AG04450 (cell line): Measurements from ENCODE around the gene ABHD6. TPM values are rescaled to one million over a fixed set of nuclear protein-coding genes. Genes with fewer than 3 reads are reported as not detected.
A peak's percentile ranks its signal among the peaks of the same experiment; 100 is the strongest.

Experiments
- CTCF ChIA-PET: fragments of 300-600, 350-600 bp; formaldehyde crosslinking; extraction: SDS; loops from one replicate; lab custom pipeline; 2022; ENCODE audit warnings: antibody characterized with exemption, inconsistent platforms; lab: Charles Lee
- POLR2A ChIA-PET: fragments of 350-600 bp; formaldehyde crosslinking; extraction: SDS; loops from one replicate; lab custom pipeline; 2021; ENCODE audit warnings: antibody characterized with exemption, inconsistent platforms; lab: Yijun Ruan, JAX
- DNase-seq: peaks from one replicate; pipeline ENCODE4 v3.0.0-alpha.2; 2011; ENCODE audit warnings: low read depth, low spot score
- H3K27ac ChIP-seq: one replicate; pipeline ENCODE4 v1.5.1; 2012; ENCODE audit warnings: low read depth, low read length, control low read depth
- H3K27me3 ChIP-seq: one replicate; pipeline ENCODE4 v1.6.0; 2012; ENCODE audit warnings: low read length; ENCODE audit not compliant: control insufficient read depth, insufficient read depth
- H3K4me3 ChIP-seq: 2 replicates; pipeline ENCODE4 v1.5.1; 2011; ENCODE audit warnings: mild to moderate bottlenecking, low read depth, low read length, control low read depth
- H3K9me3 ChIP-seq: 2 replicates; pipeline ENCODE4 v1.5.1; 2012; ENCODE audit warnings: low read length; ENCODE audit not compliant: control insufficient read depth, insufficient read depth
- polyA plus RNA-seq: library from polyadenylated mRNA; depleted of rRNA; stranded (reverse); fragments of >200 nt; gene quantifications from 2 replicates; pipeline ENCODE4 v1.2.3, GENCODE V29; 2011
- TF ChIP-seq, protein P1 (sequence below): IDR thresholded peaks from 2 replicates; pipeline ENCODE4 v1.5.1; 2011; ENCODE audit warnings: low read depth, low read length, control low read depth, inconsistent platforms

The ABHD6 gene
- polyA plus RNA-seq, 1 experiment: 8.4 TPM

DNA sequence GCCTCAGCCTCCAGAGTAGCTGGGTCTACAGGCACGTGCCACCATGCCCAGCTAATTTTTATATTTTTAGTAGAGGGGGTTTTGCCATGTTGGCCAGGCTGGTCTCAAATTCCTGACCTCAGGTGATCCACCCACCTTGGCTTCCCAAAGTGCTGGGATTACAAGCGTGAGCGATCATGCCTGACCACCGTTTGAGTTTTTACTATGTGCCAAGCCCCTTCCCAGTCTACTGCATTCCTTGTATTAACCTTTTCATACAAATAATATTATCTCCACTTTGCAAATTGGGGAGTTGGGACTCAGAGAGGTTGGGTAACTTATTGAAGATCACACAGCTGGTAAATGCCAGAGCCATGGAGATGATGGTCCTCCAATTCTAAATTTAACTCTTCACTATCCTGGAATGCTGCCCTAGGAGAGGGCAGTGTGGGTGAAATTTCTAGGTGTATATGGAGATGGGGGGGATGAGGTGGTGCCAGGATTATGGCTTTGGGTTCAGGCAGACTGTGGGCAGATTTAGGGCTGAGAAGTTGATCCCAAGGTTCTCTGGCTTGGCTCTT, 94.1 kb downstream of the ABHD6 start:
- CTCF ChIA-PET: no interaction called here
- DNase-seq: no peak
- H3K27ac ChIP-seq: no peak overlapping the region
- TF ChIP-seq, protein P1, sequence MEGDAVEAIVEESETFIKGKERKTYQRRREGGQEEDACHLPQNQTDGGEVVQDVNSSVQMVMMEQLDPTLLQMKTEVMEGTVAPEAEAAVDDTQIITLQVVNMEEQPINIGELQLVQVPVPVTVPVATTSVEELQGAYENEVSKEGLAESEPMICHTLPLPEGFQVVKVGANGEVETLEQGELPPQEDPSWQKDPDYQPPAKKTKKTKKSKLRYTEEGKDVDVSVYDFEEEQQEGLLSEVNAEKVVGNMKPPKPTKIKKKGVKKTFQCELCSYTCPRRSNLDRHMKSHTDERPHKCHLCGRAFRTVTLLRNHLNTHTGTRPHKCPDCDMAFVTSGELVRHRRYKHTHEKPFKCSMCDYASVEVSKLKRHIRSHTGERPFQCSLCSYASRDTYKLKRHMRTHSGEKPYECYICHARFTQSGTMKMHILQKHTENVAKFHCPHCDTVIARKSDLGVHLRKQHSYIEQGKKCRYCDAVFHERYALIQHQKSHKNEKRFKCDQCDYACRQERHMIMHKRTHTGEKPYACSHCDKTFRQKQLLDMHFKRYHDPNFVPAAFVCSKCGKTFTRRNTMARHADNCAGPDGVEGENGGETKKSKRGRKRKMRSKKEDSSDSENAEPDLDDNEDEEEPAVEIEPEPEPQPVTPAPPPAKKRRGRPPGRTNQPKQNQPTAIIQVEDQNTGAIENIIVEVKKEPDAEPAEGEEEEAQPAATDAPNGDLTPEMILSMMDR: no peak
- H3K4me3 ChIP-seq: no peak overlapping the region
- H3K27me3 ChIP-seq: no peaks in the 10 kb centered on the region
- POLR2A ChIA-PET: no interaction called here
- H3K9me3 ChIP-seq: no peaks in the 10 kb centered on the region; the same call in 1 of the 2 replicates

DNA sequence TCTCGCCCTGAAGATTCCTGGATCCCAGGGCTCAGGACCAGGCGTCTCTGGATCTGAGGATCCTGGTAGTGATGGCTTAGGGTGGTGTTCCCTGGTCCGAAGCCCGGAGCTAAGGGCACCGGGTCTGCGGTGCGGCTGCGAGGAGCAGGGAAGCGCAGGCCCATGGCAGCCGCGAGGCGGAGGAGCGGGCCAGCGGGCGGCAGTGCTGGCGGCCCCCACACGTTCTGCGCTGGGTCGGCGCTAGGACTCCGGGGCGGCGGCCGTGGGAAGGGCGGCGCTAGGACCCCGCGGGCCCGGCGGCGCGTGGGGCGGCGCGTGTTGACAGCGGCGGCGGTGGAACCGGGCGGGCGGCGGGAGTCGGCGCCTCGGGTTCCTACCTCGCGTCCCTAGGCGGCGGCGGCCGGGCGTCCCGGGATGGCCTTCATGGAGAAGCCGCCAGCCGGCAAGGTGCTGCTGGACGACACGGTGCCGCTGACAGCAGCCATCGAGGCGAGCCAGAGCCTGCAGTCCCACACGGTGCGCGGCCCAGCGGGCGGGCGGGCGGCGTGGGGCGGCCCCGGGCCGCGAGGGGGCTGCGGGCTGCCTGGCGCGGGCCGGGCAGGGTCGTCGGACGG, 95.1 kb downstream of the ABHD6 start, which contains the start of gene PXK:
PXK (plus strand) TSS at position 318 of the 614 bp plus-strand sequence; CDS start at position 415, 97 bp downstream.
- Histone ChIP-seq H3K9me3 (no peaks in the 10 kb centered on the region; the same call in 1 of the 2 replicates), H3K27ac (peak within 1 kb of the TSS; percentile 60), H3K27me3 (no peaks in the 10 kb centered on the region), H3K4me3 (peak within 1 kb of the TSS; percentile 84)
- TF ChIP-seq, protein P1: peak; percentile 18; the same call in 1 of the 2 replicates
- ChIA-PET POLR2A (interaction anchor here (0.6 kb wide), 1 partner anchor 54 kb away, joined by 3 read pairs; no protein-coding TSS in a partner anchor), CTCF (interaction anchor here (0.5 to 0.7 kb wide), 4 partner anchors 42 to 1267 kb away, joined by 3 to 15 read pairs (median 4); no protein-coding TSS in a partner anchor)
- DNase-seq: no peak

GRCh38 chr3:58333206-58334012, 95.8 kb downstream of the ABHD6 start:
- DNase-seq: no peak
- CTCF ChIA-PET: interaction anchor here (0.5 to 1.5 kb wide), 6 partner anchors 42 to 1268 kb away, joined by 3 to 15 read pairs (median 4); no protein-coding TSS in a partner anchor
- H3K27me3 ChIP-seq: no peaks in the 10 kb centered on the region

GRCh38 chr3:58334013-58334321, 96.4 kb downstream of the ABHD6 start:
- CTCF ChIA-PET: interaction anchor here (1.3 to 1.5 kb wide), 2 partner anchors 81 to 296 kb away, joined by 3 to 4 read pairs; no protein-coding TSS in a partner anchor
- TF ChIP-seq, protein P1: no peak
- H3K27me3 ChIP-seq: no peaks in the 10 kb centered on the region
- no peaks in the 10 kb centered on the region; the same call in 1 of the 2 replicates for H3K9me3 ChIP-seq
- no peak for DNase-seq
- POLR2A ChIA-PET: interaction anchor here (0.7 to 3.3 kb wide), 4 partner anchors 25 to 59 kb away, joined by 4 to 22 read pairs (median 8); no protein-coding TSS in a partner anchor
- no peak overlapping the region for H3K27ac ChIP-seq
- peak overlapping the region; percentile 84 for H3K4me3 ChIP-seq

More at GRCh38 chr3:58333206-58334012, 95.8 kb downstream of the ABHD6 start:
- H3K4me3 ChIP-seq: peak overlapping the region; percentile 84
- POLR2A ChIA-PET: interaction anchor here (0.6 to 3.3 kb wide), 4 partner anchors 23 to 60 kb away, joined by 3 to 22 read pairs (median 8); no protein-coding TSS in a partner anchor
- TF ChIP-seq, protein P1: 0 out of 2 replicates have a peak, but pooled peaks have one; percentile 7
- no peak overlapping the region for H3K27ac ChIP-seq
- no peaks in the 10 kb centered on the region; the same call in 1 of the 2 replicates for H3K9me3 ChIP-seq
